H9 (cell line): Measurements from ENCODE around the gene SRD5A2. TPM values are rescaled to one million over a fixed set of nuclear protein-coding genes. Genes with fewer than 3 reads are reported as not detected.

Experiments
- DNase-seq: peaks from one replicate; pipeline ENCODE4 v3.0.0-alpha.2; 2017
- H2AFZ ChIP-seq: one replicate; pipeline ENCODE4 v1.6.1; 2013; ENCODE audit warnings: mild to moderate bottlenecking, low read length, control low read depth, moderate library complexity
- H2AK5ac ChIP-seq: 2 replicates; pipeline ENCODE4 v1.6.1; 2013; ENCODE audit warnings: low read length, control low read depth, mixed read lengths; ENCODE audit not compliant: insufficient read length
- H2BK120ac ChIP-seq: one replicate; pipeline ENCODE4 v1.6.1; 2013; ENCODE audit warnings: low read depth, mild to moderate bottlenecking, low read length, control low read depth, inconsistent platforms; ENCODE audit not compliant: poor library complexity, severe bottlenecking
- H2BK12ac ChIP-seq: 2 replicates; pipeline ENCODE4 v1.6.1; 2013; ENCODE audit warnings: low read length, control low read depth, mixed read lengths, low read depth; ENCODE audit not compliant: insufficient read length
- H2BK15ac ChIP-seq: 2 replicates; pipeline ENCODE4 v1.6.1; 2013; ENCODE audit warnings: low read depth, low read length, control low read depth
- H2BK20ac ChIP-seq: one replicate; pipeline ENCODE4 v1.6.1; 2013; ENCODE audit warnings: low read depth, mild to moderate bottlenecking, low read length, control low read depth, inconsistent platforms; ENCODE audit not compliant: poor library complexity, severe bottlenecking
- H2BK5ac ChIP-seq: 2 replicates; pipeline ENCODE4 v1.6.1; 2013; ENCODE audit warnings: low read length, control low read depth, mixed read lengths; ENCODE audit not compliant: insufficient read length
- H3K14ac ChIP-seq: 2 replicates; pipeline ENCODE4 v1.6.1; 2013; ENCODE audit warnings: low read length, control low read depth; ENCODE audit not compliant: insufficient read depth
- H3K18ac ChIP-seq: 2 replicates; pipeline ENCODE4 v1.6.1; 2013; ENCODE audit warnings: low read depth, mild to moderate bottlenecking, mixed read lengths, low read length, control low read depth; ENCODE audit not compliant: insufficient read length
- H3K23ac ChIP-seq: 2 replicates; pipeline ENCODE4 v1.6.1; 2013; ENCODE audit warnings: low read length, control low read depth, mixed read lengths, low read depth; ENCODE audit not compliant: insufficient read length
- H3K23me2 ChIP-seq: 2 replicates; pipeline ENCODE4 v1.6.1; 2013; ENCODE audit warnings: low read depth, mild to moderate bottlenecking, mixed read lengths, low read length, control low read depth; ENCODE audit not compliant: insufficient read length, poor library complexity, severe bottlenecking
- H3K27ac ChIP-seq: 2 replicates; pipeline ENCODE4 v1.5.1; 2013; ENCODE audit warnings: low read length, control low read depth, mixed read lengths, low read depth; ENCODE audit not compliant: insufficient read length
- H3K27me3 ChIP-seq: 2 replicates; pipeline ENCODE4 v1.6.1; 2013; ENCODE audit warnings: low read length, control low read depth, inconsistent platforms; ENCODE audit not compliant: insufficient read depth
- H3K4ac ChIP-seq: 2 replicates; pipeline ENCODE4 v1.6.1; 2013; ENCODE audit warnings: low read depth, mild to moderate bottlenecking, control low read depth, inconsistent platforms, low read length, moderate library complexity
- H3K4me1 ChIP-seq: 2 replicates; pipeline ENCODE4 v1.6.1; 2013; ENCODE audit warnings: low read length, control low read depth, inconsistent platforms; ENCODE audit not compliant: insufficient read depth
- H3K4me2 ChIP-seq: 2 replicates; pipeline ENCODE4 v1.6.1; 2013; ENCODE audit warnings: low read length, control low read depth, mixed read lengths; ENCODE audit not compliant: insufficient read length, insufficient read depth
- H3K56ac ChIP-seq: 2 replicates; pipeline ENCODE4 v1.6.1; 2013; ENCODE audit warnings: low read depth, mild to moderate bottlenecking, mixed read lengths, low read length, control low read depth; ENCODE audit not compliant: insufficient read length
- H3K79me1 ChIP-seq: 2 replicates; pipeline ENCODE4 v1.6.1; 2013; ENCODE audit warnings: low read depth, mild to moderate bottlenecking, moderate library complexity, low read length, control low read depth, inconsistent platforms; ENCODE audit not compliant: insufficient read depth, poor library complexity, severe bottlenecking
- H3K79me2 ChIP-seq: 2 replicates; pipeline ENCODE4 v1.6.1; 2013; ENCODE audit warnings: low read length, control low read depth, inconsistent platforms; ENCODE audit not compliant: insufficient read depth
- H3K9ac ChIP-seq: 2 replicates; pipeline ENCODE4 v1.6.1; 2013; ENCODE audit warnings: low read length, control low read depth, mixed read lengths; ENCODE audit not compliant: insufficient read length; ENCODE audit errors: extremely low read depth
- H3K9me3 ChIP-seq: one replicate; pipeline ENCODE4 v1.6.1; 2013; ENCODE audit warnings: low read depth, low read length, inconsistent platforms; ENCODE audit not compliant: control insufficient read depth
- H3T11ph ChIP-seq: one replicate; pipeline ENCODE4 v1.6.1; 2013; ENCODE audit warnings: mild to moderate bottlenecking, low read length, control low read depth, inconsistent platforms
- H4K20me1 ChIP-seq: one replicate; pipeline ENCODE4 v1.6.1; 2013; ENCODE audit not compliant: control insufficient read depth, insufficient read length, insufficient read depth
- H4K5ac ChIP-seq: 2 replicates; pipeline ENCODE4 v1.6.1; 2013; ENCODE audit warnings: low read depth, mild to moderate bottlenecking, mixed read lengths, low read length, control low read depth; ENCODE audit not compliant: insufficient read length
- H4K8ac ChIP-seq: replicated peaks from 2 replicates; pipeline ENCODE4 v1.6.1; 2013; ENCODE audit warnings: low read length, control low read depth, mixed read lengths, low read depth; ENCODE audit not compliant: insufficient read length
- H4K91ac ChIP-seq: 2 replicates; pipeline ENCODE4 v1.6.1; 2013; ENCODE audit warnings: low read depth, mild to moderate bottlenecking, moderate library complexity, mixed read lengths, low read length, control low read depth; ENCODE audit not compliant: insufficient read length
- H3K27ac Mint-ChIP-seq, 3 experiments: 2 replicates in 2 of 3; 3 replicates in 1 of 3; pipeline ENCODE4 v1.8.0; 2020 to 2021; ENCODE audit warnings: mixed read lengths in 3 of 3, mild to moderate bottlenecking in 1 of 3, moderate library complexity in 1 of 3
- H3K27me3 Mint-ChIP-seq: 2 replicates; pipeline ENCODE4 v1.8.0; 2021; ENCODE audit warnings: low read depth, mild to moderate bottlenecking, moderate library complexity, mixed read lengths
- H3K36me3 Mint-ChIP-seq, 3 experiments: 2 replicates in 2 of 3; 3 replicates in 1 of 3; pipeline ENCODE4 v1.8.0; 2020 to 2021; ENCODE audit warnings: low read depth in 3 of 3, mixed read lengths in 3 of 3; ENCODE audit not compliant: insufficient read depth in 1 of 3
- H3K4me1 Mint-ChIP-seq, 2 experiments: 2 replicates each; pipeline ENCODE4 v1.8.0; 2020; ENCODE audit warnings: mixed read lengths in 2 of 2
- H3K4me3 Mint-ChIP-seq, 2 experiments: 2 replicates in 1 of 2; 3 replicates in 1 of 2; pipeline ENCODE4 v1.8.0; 2020 to 2021; ENCODE audit warnings: mild to moderate bottlenecking in 2 of 2, mixed read lengths in 2 of 2, moderate library complexity in 1 of 2
- H3K9me3 Mint-ChIP-seq, 2 experiments: 2 replicates in 1 of 2; 3 replicates in 1 of 2; pipeline ENCODE4 v1.8.0; 2020; ENCODE audit warnings: mild to moderate bottlenecking in 2 of 2, mixed read lengths in 2 of 2, moderate library complexity in 1 of 2
- WGBS: extraction: QIAGEN DNeasy Blood & Tissue Kit; methylation state at CpG from one replicate; pipeline ENCODE4 v1.1.7; 2013; ENCODE audit warnings: missing lambda C conversion rate, low lambda C conversion rate, mixed read lengths; ENCODE audit not compliant: insufficient read length; ENCODE audit errors: extremely low coverage; 5-methylcytosine and 5-hydroxymethylcytosine counted together
- total RNA-seq: library from RNA; stranded (reverse); gene quantifications from 2 replicates; pipeline ENCODE4 v1.2.1, GENCODE V29; 2021
- TF ChIP-seq, protein P1 (sequence below): fragments of 200-600 bp; sonication (generic); conservative IDR thresholded peaks from 3 replicates; pipeline ENCODE4 v1.8.0; 2021; ENCODE audit warnings: antibody characterized with exemption, mild to moderate bottlenecking

Gene SRD5A2
- total RNA-seq, 1 experiment from 2014 or later, result not detected

DNA sequence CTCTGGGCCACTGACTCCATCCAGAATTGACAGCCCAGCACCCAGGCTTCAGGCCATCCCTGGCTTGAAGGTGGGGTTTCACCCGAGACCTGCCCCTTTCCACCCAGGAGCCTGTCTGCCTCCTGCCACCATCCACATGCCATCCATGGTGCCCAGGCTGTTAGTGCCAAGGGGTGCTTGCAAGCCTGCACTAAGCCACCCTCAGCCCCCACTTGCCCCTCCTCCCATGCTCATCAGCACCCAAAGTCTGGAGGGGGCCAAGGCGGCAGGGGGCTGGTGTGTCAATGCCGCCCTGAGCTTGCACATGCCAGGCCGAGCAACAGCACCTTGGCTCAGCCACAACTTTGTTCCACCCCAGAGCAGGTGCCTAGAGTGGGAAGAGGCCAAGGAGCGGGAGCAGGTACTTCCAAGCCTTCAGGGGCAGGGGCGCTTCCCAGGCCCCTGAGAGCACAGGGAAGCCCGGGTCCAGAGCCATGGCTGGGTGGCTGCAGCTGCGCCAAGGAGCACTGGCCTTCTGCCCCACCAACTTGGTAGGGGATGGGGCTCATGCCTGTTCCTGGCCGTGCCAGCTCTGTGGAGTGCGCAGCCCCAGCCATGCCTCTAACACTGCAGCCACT, 12.0 kb downstream of the SRD5A2 start:
- Histone ChIP-seq H3K79me1 (no peaks in the 10 kb centered on the region), H4K91ac (no peak overlapping the region), H3K9ac (no peak overlapping the region), H2AK5ac (no peak overlapping the region), H2BK12ac (no peak overlapping the region), H2AFZ (no peak overlapping the region), H4K20me1 (no peaks in the 10 kb centered on the region), H3K23ac (no peak overlapping the region), H3K9me3 (no peaks in the 10 kb centered on the region), H3K27me3 (no peaks in the 10 kb centered on the region), H2BK5ac (no peak overlapping the region), H3K4ac (no peak overlapping the region), H3K56ac (no peak overlapping the region), H3K4me2 (no peak overlapping the region), H3K23me2 (no peaks in the 10 kb centered on the region), H2BK120ac (no peak overlapping the region), H4K5ac (no peak overlapping the region), H2BK20ac (no peak overlapping the region), H3K27ac (no peak overlapping the region), H3T11ph (no peak overlapping the region), H3K18ac (no peak overlapping the region), H2BK15ac (no peak overlapping the region), H4K8ac (no peak overlapping the region), H3K4me1 (no peaks in the 10 kb centered on the region), H3K14ac (no peak overlapping the region), H3K79me2 (no peaks in the 10 kb centered on the region)
- Mint-ChIP-seq H3K4me1 (peaks cover 2 to 4% of the 10 kb centered on the region in 2 experiments; a peak in 2 of 4 replicates), H3K4me3 (no peak overlapping the region), H3K27ac (no peak overlapping the region), H3K27me3 (peaks cover 20% of the 10 kb centered on the region), H3K36me3 (no peaks in the 10 kb centered on the region; a peak in 1 of 7 replicates), H3K9me3 (peaks cover 17 to 25% of the 10 kb centered on the region in 2 experiments; a peak in 4 of 5 replicates)
- TF ChIP-seq, protein P1, sequence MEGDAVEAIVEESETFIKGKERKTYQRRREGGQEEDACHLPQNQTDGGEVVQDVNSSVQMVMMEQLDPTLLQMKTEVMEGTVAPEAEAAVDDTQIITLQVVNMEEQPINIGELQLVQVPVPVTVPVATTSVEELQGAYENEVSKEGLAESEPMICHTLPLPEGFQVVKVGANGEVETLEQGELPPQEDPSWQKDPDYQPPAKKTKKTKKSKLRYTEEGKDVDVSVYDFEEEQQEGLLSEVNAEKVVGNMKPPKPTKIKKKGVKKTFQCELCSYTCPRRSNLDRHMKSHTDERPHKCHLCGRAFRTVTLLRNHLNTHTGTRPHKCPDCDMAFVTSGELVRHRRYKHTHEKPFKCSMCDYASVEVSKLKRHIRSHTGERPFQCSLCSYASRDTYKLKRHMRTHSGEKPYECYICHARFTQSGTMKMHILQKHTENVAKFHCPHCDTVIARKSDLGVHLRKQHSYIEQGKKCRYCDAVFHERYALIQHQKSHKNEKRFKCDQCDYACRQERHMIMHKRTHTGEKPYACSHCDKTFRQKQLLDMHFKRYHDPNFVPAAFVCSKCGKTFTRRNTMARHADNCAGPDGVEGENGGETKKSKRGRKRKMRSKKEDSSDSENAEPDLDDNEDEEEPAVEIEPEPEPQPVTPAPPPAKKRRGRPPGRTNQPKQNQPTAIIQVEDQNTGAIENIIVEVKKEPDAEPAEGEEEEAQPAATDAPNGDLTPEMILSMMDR, result no peak
- DNase-seq, result no peak
- WGBS, result no CpG with 5 or more reads among the region's 10 CpGs
